Fibroblast of the conjunctiva (primary cell): Measurements from ENCODE around the gene CERT1.
"Not testable (repeated sequence)": the region's sequence is repeated elsewhere in the genome, so short reads cannot be mapped to it uniquely, and the experiment has no call there.

Experiments used
- DNase-seq: peaks from one replicate; pipeline ENCODE4 v3.0.0-alpha.2; 2010; ENCODE audit warnings: low read depth

The CERT1 gene

GRCh38 chr5:75511435-75512382 lies at the start of gene CERT1, which contains the start of gene POLK:
Gene CERT1, minus strand, starts transcription at chr5:75511629. Its CDS starts 422 bp downstream, at chr5:75511207.
Gene POLK, plus strand, starts transcription at chr5:75511891.
- DNase-seq: peak; percentile 95

- DNase-seq: not testable (repeated sequence)
These were observed 49.2 kb upstream of the CERT1 start for GRCh38 chr5:75560655-75561054.

- no peak for DNase-seq
These were observed 47.7 kb upstream of the CERT1 start for GRCh38 chr5:75558981-75559632.

- DNase-seq: no peak
These were observed 46.8 kb upstream of the CERT1 start for GRCh38 chr5:75558221-75558620.

- DNase-seq: no peak
These were observed 41.9 kb upstream of the CERT1 start for GRCh38 chr5:75553358-75553757.

GRCh38 chr5:75552764-75553163 lies 41.3 kb upstream of the CERT1 start:
- DNase-seq: no peak

- DNase-seq: no peak
These were observed 40.0 kb upstream of the CERT1 start for GRCh38 chr5:75551471-75551870.

GRCh38 chr5:75550597-75550996 lies 39.2 kb upstream of the CERT1 start:
- no peak for DNase-seq

GRCh38 chr5:75547812-75548211 lies 36.4 kb upstream of the CERT1 start:
- DNase-seq: no peak

GRCh38 chr5:75546830-75547229 lies 35.4 kb upstream of the CERT1 start:
- no peak for DNase-seq

GRCh38 chr5:75545131-75545530 lies 33.7 kb upstream of the CERT1 start:
- no peak for DNase-seq

- DNase-seq: no peak
These were observed 26.8 kb upstream of the CERT1 start for GRCh38 chr5:75538211-75538610.

- DNase-seq: no peak
These were observed 25.4 kb upstream of the CERT1 start for GRCh38 chr5:75536694-75537360.

GRCh38 chr5:75536147-75536546 lies 24.7 kb upstream of the CERT1 start:
- DNase-seq: no peak

GRCh38 chr5:75534734-75535133 lies 23.3 kb upstream of the CERT1 start:
- DNase-seq: no peak

- DNase-seq: not testable (repeated sequence)
These were observed 22.3 kb upstream of the CERT1 start for GRCh38 chr5:75533716-75534115.

GRCh38 chr5:75532190-75532589 lies 20.8 kb upstream of the CERT1 start:
- DNase-seq: no peak

GRCh38 chr5:75529185-75529584 lies 17.8 kb upstream of the CERT1 start:
- no peak for DNase-seq

- no peak for DNase-seq
These were observed 14.6 kb upstream of the CERT1 start for GRCh38 chr5:75526070-75526469.

GRCh38 chr5:75525344-75525743 lies 13.9 kb upstream of the CERT1 start:
- no peak for DNase-seq

GRCh38 chr5:75524591-75524990 lies 13.2 kb upstream of the CERT1 start:
- no peak for DNase-seq

GRCh38 chr5:75524071-75524470 lies 12.6 kb upstream of the CERT1 start:
- no peak for DNase-seq

- no peak for DNase-seq
These were observed 11.8 kb upstream of the CERT1 start for GRCh38 chr5:75523275-75523674.
